Measurements from ENCODE around the gene DHX58. TPM values are rescaled to one million over a fixed set of nuclear protein-coding genes. Genes with fewer than 3 reads are reported as not detected.

The DHX58 gene
- total RNA-seq, 1 donor: 12.1 TPM

DNA sequence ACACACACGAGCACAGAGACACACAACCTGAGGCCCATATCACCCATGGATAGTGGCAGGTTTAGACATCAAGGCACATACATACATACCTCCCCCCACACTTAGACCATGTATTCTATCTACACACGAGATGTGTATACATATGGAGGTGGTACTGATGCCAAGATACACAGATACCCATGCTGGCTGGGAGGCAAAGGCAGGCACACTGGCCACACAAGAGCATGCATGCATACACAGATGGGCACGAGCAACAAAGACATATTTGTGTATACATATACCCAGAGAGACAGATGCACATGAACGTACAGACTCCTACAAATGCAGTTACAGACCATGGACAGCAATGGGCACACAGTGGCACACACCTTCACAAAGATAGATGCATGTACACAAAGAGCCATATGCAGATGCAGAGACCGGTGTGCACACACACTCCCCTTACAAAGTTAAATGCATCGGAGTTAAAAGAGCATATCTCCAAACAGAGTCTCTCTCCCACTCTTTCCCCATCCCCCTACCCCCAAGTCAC, 60.1 kb downstream of the DHX58 start:
- DNase-seq (ENCODE audit: low read depth): no peak
- TF ChIP-seq, protein P1, sequence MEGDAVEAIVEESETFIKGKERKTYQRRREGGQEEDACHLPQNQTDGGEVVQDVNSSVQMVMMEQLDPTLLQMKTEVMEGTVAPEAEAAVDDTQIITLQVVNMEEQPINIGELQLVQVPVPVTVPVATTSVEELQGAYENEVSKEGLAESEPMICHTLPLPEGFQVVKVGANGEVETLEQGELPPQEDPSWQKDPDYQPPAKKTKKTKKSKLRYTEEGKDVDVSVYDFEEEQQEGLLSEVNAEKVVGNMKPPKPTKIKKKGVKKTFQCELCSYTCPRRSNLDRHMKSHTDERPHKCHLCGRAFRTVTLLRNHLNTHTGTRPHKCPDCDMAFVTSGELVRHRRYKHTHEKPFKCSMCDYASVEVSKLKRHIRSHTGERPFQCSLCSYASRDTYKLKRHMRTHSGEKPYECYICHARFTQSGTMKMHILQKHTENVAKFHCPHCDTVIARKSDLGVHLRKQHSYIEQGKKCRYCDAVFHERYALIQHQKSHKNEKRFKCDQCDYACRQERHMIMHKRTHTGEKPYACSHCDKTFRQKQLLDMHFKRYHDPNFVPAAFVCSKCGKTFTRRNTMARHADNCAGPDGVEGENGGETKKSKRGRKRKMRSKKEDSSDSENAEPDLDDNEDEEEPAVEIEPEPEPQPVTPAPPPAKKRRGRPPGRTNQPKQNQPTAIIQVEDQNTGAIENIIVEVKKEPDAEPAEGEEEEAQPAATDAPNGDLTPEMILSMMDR (IDR thresholded peaks at IDR 0.05; ENCODE audit: insufficient read depth, low read depth, low read length): no peak
- H3K4me3 ChIP-seq (ENCODE audit: low read depth, low read length): no peak overlapping the region

DNA sequence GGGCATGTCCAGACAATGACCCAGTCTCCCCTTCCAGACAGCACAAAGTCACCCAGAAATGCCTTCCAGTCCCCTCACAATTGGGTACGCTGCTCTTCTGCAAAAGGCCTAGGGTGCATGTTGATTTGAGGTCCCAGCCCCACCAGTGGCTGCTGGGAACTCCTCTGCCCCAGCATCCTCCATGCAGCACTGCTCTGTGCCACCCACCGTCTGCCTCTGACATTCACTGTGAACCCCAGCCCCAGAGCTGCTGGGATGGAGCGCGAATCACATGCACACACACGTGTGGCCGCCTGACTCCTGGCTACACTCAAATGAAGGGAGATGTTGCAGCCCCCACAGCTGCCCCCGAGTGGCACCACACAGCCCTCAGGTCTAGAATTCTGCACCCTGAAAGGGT, 60.9 kb downstream of the DHX58 start:
- TF ChIP-seq, protein P1 (IDR thresholded peaks at IDR 0.05; ENCODE audit: insufficient read depth, low read depth, low read length): no peak
- DNase-seq (ENCODE audit: low read depth): no peak
- no peak overlapping the region for H3K4me3 ChIP-seq (ENCODE audit: low read depth, low read length)

Other genes starting within 250 kb of the DHX58 start
- gene KLHL11, start 247.3 kb downstream of the DHX58 start, total RNA-seq: 30.6 and 37.6 TPM in 2 replicates
- 400 and 446 TPM in 2 replicates for gene ACLY, start 193.8 kb downstream of the DHX58 start, total RNA-seq
- gene ODAD4, start 182.1 kb downstream of the DHX58 start, total RNA-seq: 0.43 and 0.64 TPM in 2 replicates
- 94.6 and 98.6 TPM in 2 replicates for gene CNP, start 145.9 kb downstream of the DHX58 start, total RNA-seq
- gene DNAJC7, start 95.3 kb downstream of the DHX58 start, total RNA-seq: 63.8 and 80.7 TPM in 2 replicates
- gene NKIRAS2, start 92.6 kb downstream of the DHX58 start, total RNA-seq: 34.5 and 35.8 TPM in 2 replicates
- under 0.01 and 0.32 TPM in 2 replicates for gene C17orf113, start 62.1 kb downstream of the DHX58 start, total RNA-seq
- gene ZNF385C, start 14.2 kb downstream of the DHX58 start, total RNA-seq: not detected in 2 replicates
- gene KAT2A, start 8.7 kb upstream of the DHX58 start, total RNA-seq: 10.6 and 13.0 TPM in 2 replicates
- not detected in 2 replicates for gene HSPB9, start 10.1 kb upstream of the DHX58 start, total RNA-seq
- gene RAB5C, start 42.3 kb upstream of the DHX58 start, total RNA-seq: 68.0 and 83.3 TPM in 2 replicates
- gene KCNH4, start 68.4 kb upstream of the DHX58 start, total RNA-seq: under 0.01 TPM in 1 of 2 replicates, not detected in the other
- not detected in 2 replicates for gene HCRT, start 72.7 kb upstream of the DHX58 start, total RNA-seq
- gene GHDC, start 81.8 kb upstream of the DHX58 start, total RNA-seq: 14.7 and 20.0 TPM in 2 replicates
- gene STAT5B, start 163.7 kb upstream of the DHX58 start, total RNA-seq: 33.5 and 38.4 TPM in 2 replicates
- gene STAT5A, start 175.8 kb upstream of the DHX58 start, total RNA-seq: 13.8 and 16.1 TPM in 2 replicates